Naive thymus-derived CD4-positive, alpha-beta T cell (primary cell): Measurements from ENCODE around the gene KDM2A. TPM values are rescaled to one million over a fixed set of nuclear protein-coding genes. Genes with fewer than 3 reads are reported as not detected.
A peak's percentile ranks its signal among the peaks of the same experiment; 100 is the strongest.

Experiments used
- ATAC-seq: fragments of 150-1000 bp; cut with Tn5 transposase; 2 replicates; pipeline ENCODE4 v1.10.0; 2021; ENCODE audit warnings: mild to moderate bottlenecking, moderate library complexity
- CTCF ChIA-PET: fragments of 350-600 bp; sonication (Branson Sonifier 250); formaldehyde crosslinking; loops from one replicate; lab custom pipeline; 2021; ENCODE audit warnings: antibody characterized with exemption; lab: Charles Lee
- POLR2A ChIA-PET: fragments of 350-600 bp; sonication (Branson Sonifier 250); formaldehyde crosslinking; loops from one replicate; lab custom pipeline; 2021; ENCODE audit warnings: antibody characterized with exemption, inconsistent platforms; lab: Charles Lee
- DNase-seq, 9 donors: peaks; one replicate each; pipeline versions ENCODE4 v3.0.0 to v3.0.0-alpha.2; 2020 to 2022; ENCODE audit warnings: mixed read lengths in 1 of 9
- H3K27ac ChIP-seq: one replicate; pipeline ENCODE4 v1.7.0; 2013; ENCODE audit warnings: mild to moderate bottlenecking, low read depth, low read length, moderate library complexity
- H3K27me3 ChIP-seq, 2 donors: one replicate each; pipeline ENCODE4 v1.7.0; 2013; ENCODE audit warnings: low read length in 2 of 2, mild to moderate bottlenecking in 2 of 2, moderate library complexity in 2 of 2; ENCODE audit not compliant: control insufficient read depth in 2 of 2, insufficient read depth in 2 of 2
- H3K36me3 ChIP-seq, 3 experiments: 1 replicate in 2 of 3; 2 replicates in 1 of 3; pipeline ENCODE4 v1.7.0; 2013; ENCODE audit warnings: low read length in 3 of 3, mild to moderate bottlenecking in 3 of 3, moderate library complexity in 1 of 3; ENCODE audit not compliant: insufficient read depth in 3 of 3, control insufficient read depth in 2 of 3
- H3K4me1 ChIP-seq, 2 donors: one replicate each; pipeline ENCODE4 v1.7.0; 2013; ENCODE audit warnings: low read length in 2 of 2, mild to moderate bottlenecking in 2 of 2, moderate library complexity in 1 of 2; ENCODE audit not compliant: control insufficient read depth in 2 of 2, insufficient read depth in 2 of 2
- H3K4me3 ChIP-seq: 2 replicates; pipeline ENCODE4 v1.7.0; 2013; ENCODE audit warnings: mild to moderate bottlenecking, low read length
- H3K9me3 ChIP-seq, 3 experiments: 1 replicate in 2 of 3; 2 replicates in 1 of 3; pipeline ENCODE4 v1.7.0; 2013; ENCODE audit warnings: low read length in 3 of 3; ENCODE audit not compliant: control insufficient read depth in 2 of 3
- H3K27ac Mint-ChIP-seq, 9 donors: one replicate each; pipeline ENCODE4 v1.8.0; 2020 to 2022; ENCODE audit warnings: mixed read lengths in 9 of 9, mild to moderate bottlenecking in 8 of 9, moderate library complexity in 5 of 9, inconsistent platforms in 2 of 9
- H3K27me3 Mint-ChIP-seq, 5 donors: one replicate each; pipeline ENCODE4 v1.8.0; 2021 to 2022; ENCODE audit warnings: mixed read lengths in 5 of 5, mild to moderate bottlenecking in 1 of 5
- H3K36me3 Mint-ChIP-seq, 5 donors: one replicate each; pipeline ENCODE4 v1.8.0; 2020 to 2022; ENCODE audit warnings: mixed read lengths in 5 of 5, mild to moderate bottlenecking in 3 of 5, inconsistent platforms in 1 of 5
- H3K4me1 Mint-ChIP-seq, 7 donors: one replicate each; pipeline ENCODE4 v1.8.0; 2020 to 2022; ENCODE audit warnings: mixed read lengths in 7 of 7, mild to moderate bottlenecking in 3 of 7, inconsistent platforms in 1 of 7
- H3K4me3 Mint-ChIP-seq, 10 donors: one replicate each; pipeline ENCODE4 v1.8.0; 2020 to 2022; ENCODE audit warnings: mild to moderate bottlenecking in 10 of 10, mixed read lengths in 10 of 10, moderate library complexity in 6 of 10, inconsistent platforms in 2 of 10
- H3K9me3 Mint-ChIP-seq, 11 donors: one replicate each; pipeline ENCODE4 v1.8.0; 2020 to 2022; ENCODE audit warnings: mixed read lengths in 11 of 11, mild to moderate bottlenecking in 4 of 11, inconsistent platforms in 1 of 11, moderate library complexity in 1 of 11
- intact Hi-C, 2 donors: fragments of 100-400 bp; cut with micrococcal nuclease; formaldehyde crosslinking; loops; one replicate each; pipeline ENCODE4 v1.15.1; 2023
- polyA plus RNA-seq, 2 donors: library from polyadenylated mRNA; unstranded; fragments of 300-500 nt; fragmentation: Illumina TruSeq; gene quantifications; one replicate each; pipeline ENCODE4 v1.2.3, GENCODE V29; 2021
- total RNA-seq, 6 experiments: library from RNA in 5 of 6; stranded (reverse) in 5 of 6; gene quantifications; 1 replicate in 5 of 6; 2 replicates in 1 of 6; pipeline ENCODE4 v1.2.3 and lab custom pipeline; 2021 to 2026

Gene KDM2A
- total RNA-seq (100 to 1,000 TPM; 146 to 298 (median 233) TPM), polyA plus RNA-seq (10 to 100 TPM in 1 of 2 donors, 1 to 10 TPM in 1; 8.7 to 18.6 TPM), total RNA-seq (lab: John Stamatoyannopoulos, UW) (790 reads per million, percentile 99 among the genes with 10 or more reads in this experiment)

GRCh38 chr11:67118801-67119584 is at the start of gene KDM2A:
KDM2A (plus strand) TSS chr11:67119263; CDS start chr11:67121317, 2,054 bp downstream.
- intact Hi-C loops = loop anchor here (1.0 to 5.0 kb wide), 12 partner anchors 37 to 502 kb away; partner anchors contain the start of genes RBM14 (in 2 of the 2), RCE1 (in 2 of the 2), AIP (in 1 of the 2) and CDK2AP2 (in 1 of the 2)
- peak; percentile 93 to 100 (median 98) for DNase-seq

GRCh38 chr11:67071420-67072284 is 47.4 kb upstream of the KDM2A start:
- H3K9me3 Mint-ChIP-seq = no peaks in the 10 kb centered on the region
- Histone ChIP-seq H3K27ac (no peak overlapping the region), H3K4me3 (peak overlapping the region; percentile 43), H3K4me1 (no peaks in the 10 kb centered on the region), H3K9me3 (no peaks in the 10 kb centered on the region), H3K27me3 (no peaks in the 10 kb centered on the region), H3K36me3 (no peaks in the 10 kb centered on the region)
- H3K27ac Mint-ChIP-seq = no peak overlapping the region
- DNase-seq (peak; percentile 42 to 81 (median 58)), ATAC-seq (peak; percentile 93)
- H3K4me3 Mint-ChIP-seq = peak overlapping the region in 9 of 10 donors; percentile 50 to 74 (median 63)
- ChIA-PET CTCF (interaction anchor here (1.3 to 3.4 kb wide), 4 partner anchors 11 to 375 kb away, joined by 4 to 15 read pairs (median 8); no protein-coding TSS in a partner anchor), POLR2A (interaction anchor here (1.1 kb wide), 1 partner anchor 48 kb away, joined by 3 read pairs; the partner anchor contains the start of gene KDM2A)
- intact Hi-C loops = loop anchor here (1.0 to 5.0 kb wide), 4 partner anchors 17 to 377 kb away; partner anchors contain the start of genes PC (in 1 of the 2) and SYT12 (in 1 of the 2)
- peaks cover 0 to 15% (median 5%) of the 10 kb centered on the region in 5 donors for H3K27me3 Mint-ChIP-seq
- peaks cover 0 to 4% (median 0%) of the 10 kb centered on the region in 5 donors for H3K36me3 Mint-ChIP-seq
- peaks cover 0 to 11% (median 4%) of the 10 kb centered on the region in 7 donors for H3K4me1 Mint-ChIP-seq

More at GRCh38 chr11:67118801-67119584, at the start of gene KDM2A:
- H3K4me3 ChIP-seq = peak within 1 kb of the TSS; percentile 86
- ChIA-PET CTCF (interaction anchor here (0.6 to 1.5 kb wide), 6 partner anchors 9 to 121 kb away, joined by 3 to 5 read pairs (median 3); no protein-coding TSS in a partner anchor), POLR2A (interaction anchor here (0.5 to 6.0 kb wide), 14 partner anchors 15 to 511 kb away, joined by 3 to 72 read pairs (median 3); partner anchors contain the start of genes NUDT8 and POLD4)
- H3K4me1 ChIP-seq = peaks cover 3 to 7% of the 10 kb centered on the region in 2 donors
- H3K4me3 Mint-ChIP-seq = peak within 1 kb of the TSS; percentile 95 to 99 (median 98)
- peaks cover 0 to 4% (median 0%) of the 10 kb centered on the region in 3 experiments for H3K36me3 ChIP-seq
- peaks cover 0 to 1% (median 0%) of the 10 kb centered on the region in 11 donors for H3K9me3 Mint-ChIP-seq
- peaks cover 25 to 48% (median 40%) of the 10 kb centered on the region in 7 donors for H3K4me1 Mint-ChIP-seq
- peaks cover 0 to 5% (median 0%) of the 10 kb centered on the region in 5 donors for H3K27me3 Mint-ChIP-seq
- peak; percentile 92 for ATAC-seq
- H3K9me3 ChIP-seq = no peaks in the 10 kb centered on the region
- H3K27me3 ChIP-seq = no peaks in the 10 kb centered on the region
- H3K36me3 Mint-ChIP-seq = peaks cover 5 to 14% (median 7%) of the 10 kb centered on the region in 5 donors
- H3K27ac Mint-ChIP-seq = peak within 1 kb of the TSS; percentile 84 to 98 (median 95)
- peak within 1 kb of the TSS; percentile 98 for H3K27ac ChIP-seq

GRCh38 chr11:67072295-67072694 is 46.8 kb upstream of the KDM2A start:
- Histone ChIP-seq H3K27ac (no peak overlapping the region), H3K27me3 (no peaks in the 10 kb centered on the region), H3K4me3 (no peak overlapping the region), H3K36me3 (no peaks in the 10 kb centered on the region), H3K9me3 (no peaks in the 10 kb centered on the region), H3K4me1 (no peaks in the 10 kb centered on the region)
- Mint-ChIP-seq H3K27me3 (peaks cover 0 to 15% (median 5%) of the 10 kb centered on the region in 5 donors), H3K4me1 (peaks cover 0 to 11% (median 4%) of the 10 kb centered on the region in 7 donors), H3K36me3 (peaks cover 0 to 4% (median 0%) of the 10 kb centered on the region in 5 donors), H3K27ac (no peak overlapping the region), H3K9me3 (no peaks in the 10 kb centered on the region), H3K4me3 (no peak overlapping the region)
- CTCF ChIA-PET = interaction anchor here (1.3 to 3.4 kb wide), 3 partner anchors 10 to 100 kb away, joined by 4 to 15 read pairs (median 11); no protein-coding TSS in a partner anchor
- ATAC-seq (no peak), DNase-seq (no peak)
- intact Hi-C loops = loop anchor here in 1 of 2 donors (5.0 kb wide), 1 partner anchor 50 kb away; the partner anchor contains the start of gene SYT12
- POLR2A ChIA-PET = interaction anchor here (1.1 kb wide), 1 partner anchor 47 kb away, joined by 3 read pairs; the partner anchor contains the start of gene KDM2A

- peaks cover 0 to 11% (median 5%) of the 10 kb centered on the region in 5 donors for H3K27me3 Mint-ChIP-seq
- H3K4me1 ChIP-seq = no peaks in the 10 kb centered on the region
- ATAC-seq (no peak), DNase-seq (no peak)
- no peaks in the 10 kb centered on the region for H3K9me3 Mint-ChIP-seq
- no peak overlapping the region for H3K4me3 Mint-ChIP-seq
- H3K27ac Mint-ChIP-seq = no peak overlapping the region
- H3K4me3 ChIP-seq = no peak overlapping the region
- intact Hi-C loops = loop anchor here in 1 of 2 donors (5.0 kb wide), 1 partner anchor 52 kb away; the partner anchor contains the start of gene SYT12
- H3K27ac ChIP-seq = no peak overlapping the region
- peaks cover 0 to 11% (median 4%) of the 10 kb centered on the region in 7 donors for H3K4me1 Mint-ChIP-seq
- no peaks in the 10 kb centered on the region for H3K36me3 ChIP-seq
- ChIA-PET CTCF (interaction anchor here (1.1 to 3.4 kb wide), 4 partner anchors 8 to 381 kb away, joined by 3 to 15 read pairs (median 7); no protein-coding TSS in a partner anchor), POLR2A (interaction anchor here (0.6 kb wide), 2 partner anchors 21 to 103 kb away, joined by 3 read pairs; no protein-coding TSS in a partner anchor)
- peaks cover 0 to 4% (median 0%) of the 10 kb centered on the region in 5 donors for H3K36me3 Mint-ChIP-seq
- no peaks in the 10 kb centered on the region for H3K27me3 ChIP-seq
- H3K9me3 ChIP-seq = no peaks in the 10 kb centered on the region
Observed at GRCh38 chr11:67073908-67074307, 45.2 kb upstream of the KDM2A start.

GRCh38 chr11:67076202-67076601 is 42.9 kb upstream of the KDM2A start:
- H3K36me3 Mint-ChIP-seq = peaks cover 0 to 4% (median 0%) of the 10 kb centered on the region in 5 donors
- H3K27ac Mint-ChIP-seq = no peak overlapping the region

More at GRCh38 chr11:67076202-67076601, 42.9 kb upstream of the KDM2A start:
- H3K9me3 Mint-ChIP-seq = no peaks in the 10 kb centered on the region
- H3K27me3 ChIP-seq = no peaks in the 10 kb centered on the region
- ATAC-seq (no peak), DNase-seq (no peak)
- intact Hi-C loops = no loop called here
- peaks cover 0 to 6% (median 3%) of the 10 kb centered on the region in 5 donors for H3K27me3 Mint-ChIP-seq
- H3K9me3 ChIP-seq = no peaks in the 10 kb centered on the region
- no peaks in the 10 kb centered on the region for H3K36me3 ChIP-seq
- H3K4me1 Mint-ChIP-seq = peaks cover 0 to 11% (median 4%) of the 10 kb centered on the region in 7 donors
- H3K4me1 ChIP-seq = no peaks in the 10 kb centered on the region
- no peak overlapping the region for H3K27ac ChIP-seq
- H3K4me3 ChIP-seq = no peak overlapping the region
- POLR2A ChIA-PET = interaction anchor here (0.8 kb wide), 1 partner anchor 43 kb away, joined by 3 read pairs; the partner anchor contains the start of gene KDM2A
- H3K4me3 Mint-ChIP-seq = no peak overlapping the region
- CTCF ChIA-PET = no interaction called here
